ENCODE data around the gene DQX1. TPM values are rescaled to one million over a fixed set of nuclear protein-coding genes. Genes with fewer than 3 reads are reported as not detected.

The DQX1 gene
- total RNA-seq, 1 donor from 2014 or later: 0.32 TPM

DNA sequence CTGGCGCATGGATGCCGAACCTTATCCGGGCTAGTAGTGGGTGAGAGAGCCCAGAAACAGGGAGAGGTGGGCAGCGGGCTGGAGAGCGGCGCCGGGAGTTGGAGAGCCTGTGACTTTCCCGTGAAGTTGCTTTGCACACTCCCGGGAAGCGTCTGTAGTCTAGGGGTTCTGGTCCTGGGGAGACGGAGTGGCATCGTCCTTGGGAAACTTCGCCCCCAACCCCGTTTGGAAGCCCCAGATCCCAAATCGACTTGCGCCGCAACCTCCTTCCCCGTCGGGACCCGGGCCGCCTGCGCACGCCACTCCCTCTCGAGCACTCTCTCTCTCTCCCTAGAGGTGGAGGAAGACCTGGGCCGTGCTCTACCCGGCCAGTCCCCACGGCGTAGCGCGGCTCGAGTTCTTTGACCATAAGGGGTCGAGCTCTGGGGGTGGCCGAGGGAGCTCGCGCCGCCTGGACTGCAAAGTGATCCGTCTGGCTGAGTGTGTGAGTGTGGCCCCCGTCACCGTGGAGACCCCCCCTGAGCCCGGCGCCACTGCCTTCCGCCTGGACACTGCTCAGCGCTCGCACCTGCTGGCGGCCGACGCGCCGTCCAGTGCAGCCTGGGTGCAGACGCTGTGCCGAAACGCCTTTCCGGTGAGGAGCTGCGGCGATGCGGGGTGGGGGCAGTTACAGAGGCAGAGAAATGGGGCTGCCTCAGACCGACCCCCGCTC, 28.9 kb upstream of the DQX1 start:
- no peak for DNase-seq (ENCODE audit: extremely low spot score, unreplicated experiment)
- peaks cover 38% of the 10 kb centered on the region for H3K4me1 Mint-ChIP-seq (ENCODE audit: unreplicated experiment)
- TF ChIP-seq, protein P1, sequence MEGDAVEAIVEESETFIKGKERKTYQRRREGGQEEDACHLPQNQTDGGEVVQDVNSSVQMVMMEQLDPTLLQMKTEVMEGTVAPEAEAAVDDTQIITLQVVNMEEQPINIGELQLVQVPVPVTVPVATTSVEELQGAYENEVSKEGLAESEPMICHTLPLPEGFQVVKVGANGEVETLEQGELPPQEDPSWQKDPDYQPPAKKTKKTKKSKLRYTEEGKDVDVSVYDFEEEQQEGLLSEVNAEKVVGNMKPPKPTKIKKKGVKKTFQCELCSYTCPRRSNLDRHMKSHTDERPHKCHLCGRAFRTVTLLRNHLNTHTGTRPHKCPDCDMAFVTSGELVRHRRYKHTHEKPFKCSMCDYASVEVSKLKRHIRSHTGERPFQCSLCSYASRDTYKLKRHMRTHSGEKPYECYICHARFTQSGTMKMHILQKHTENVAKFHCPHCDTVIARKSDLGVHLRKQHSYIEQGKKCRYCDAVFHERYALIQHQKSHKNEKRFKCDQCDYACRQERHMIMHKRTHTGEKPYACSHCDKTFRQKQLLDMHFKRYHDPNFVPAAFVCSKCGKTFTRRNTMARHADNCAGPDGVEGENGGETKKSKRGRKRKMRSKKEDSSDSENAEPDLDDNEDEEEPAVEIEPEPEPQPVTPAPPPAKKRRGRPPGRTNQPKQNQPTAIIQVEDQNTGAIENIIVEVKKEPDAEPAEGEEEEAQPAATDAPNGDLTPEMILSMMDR (IDR thresholded peaks at IDR 0.05): no peak

DNA sequence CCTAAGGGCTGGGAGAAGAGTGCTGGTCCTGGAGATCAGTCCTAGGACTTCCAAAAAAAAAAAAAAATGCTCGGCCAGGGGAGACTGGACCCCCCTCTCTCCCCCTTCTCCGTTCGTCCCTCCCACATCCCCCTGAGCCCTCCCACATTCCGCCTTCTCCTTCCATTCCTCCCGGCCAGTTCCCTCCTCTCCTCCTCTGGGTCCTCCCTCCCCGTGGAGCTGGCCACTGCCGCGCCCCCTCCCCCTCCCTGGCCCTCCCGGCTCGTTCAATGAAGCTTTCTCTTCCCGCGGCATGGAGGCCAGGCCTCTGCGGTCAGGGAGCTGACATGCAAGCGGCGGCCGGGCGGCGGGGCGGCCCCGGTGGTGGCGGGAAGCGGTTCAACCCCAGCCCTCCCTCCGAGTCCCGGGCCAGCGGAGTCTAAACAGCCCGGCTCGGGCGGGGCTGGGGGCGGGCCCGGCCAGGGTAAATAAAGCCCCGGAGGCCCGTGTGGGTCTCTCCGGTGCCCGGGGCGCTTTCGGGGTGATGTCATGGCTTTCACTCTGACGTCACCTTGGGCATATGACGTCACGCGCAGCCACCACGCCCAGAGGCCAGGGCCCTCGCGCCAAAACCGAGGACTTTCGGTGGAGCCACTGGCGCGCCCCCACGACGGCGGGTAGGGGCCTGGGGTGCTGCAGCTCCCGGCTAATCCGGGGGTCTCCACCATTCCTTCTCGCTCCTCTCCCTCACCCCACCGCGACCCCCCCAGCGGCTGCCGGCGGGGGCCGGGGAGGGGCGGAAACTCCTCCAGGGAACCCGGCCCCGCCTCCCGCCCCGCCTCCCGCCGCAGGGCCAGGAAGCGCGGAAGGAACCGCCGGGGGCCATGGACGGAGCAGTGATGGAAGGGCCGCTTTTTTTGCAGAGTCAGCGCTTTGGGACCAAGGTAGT, 28.1 kb upstream of the DQX1 start, which contains the start of the genes DOK1 and LOXL3:
TSS of gene DOK1 (plus strand) at position 829 of the 928 bp plus-strand sequence. CDS start at position 864, 35 bp downstream.
TSS of gene LOXL3 (minus strand) at position 51 of the 928 bp plus-strand sequence. CDS start 1,308 bp downstream, outside the sequence.
- DNase-seq (ENCODE audit: extremely low spot score, unreplicated experiment): peak; percentile 94

More for the DNA sequence above, 28.9 kb upstream of the DQX1 start:
- Mint-ChIP-seq H3K9me3 (ENCODE audit: unreplicated experiment) (no peaks in the 10 kb centered on the region), H3K27ac (ENCODE audit: unreplicated experiment) (peak overlapping the region; percentile 79), H3K4me3 (ENCODE audit: unreplicated experiment) (peak overlapping the region; percentile 80), H3K36me3 (ENCODE audit: unreplicated experiment) (peaks cover 6% of the 10 kb centered on the region), H3K27me3 (ENCODE audit: unreplicated experiment) (no peaks in the 10 kb centered on the region)

DNA sequence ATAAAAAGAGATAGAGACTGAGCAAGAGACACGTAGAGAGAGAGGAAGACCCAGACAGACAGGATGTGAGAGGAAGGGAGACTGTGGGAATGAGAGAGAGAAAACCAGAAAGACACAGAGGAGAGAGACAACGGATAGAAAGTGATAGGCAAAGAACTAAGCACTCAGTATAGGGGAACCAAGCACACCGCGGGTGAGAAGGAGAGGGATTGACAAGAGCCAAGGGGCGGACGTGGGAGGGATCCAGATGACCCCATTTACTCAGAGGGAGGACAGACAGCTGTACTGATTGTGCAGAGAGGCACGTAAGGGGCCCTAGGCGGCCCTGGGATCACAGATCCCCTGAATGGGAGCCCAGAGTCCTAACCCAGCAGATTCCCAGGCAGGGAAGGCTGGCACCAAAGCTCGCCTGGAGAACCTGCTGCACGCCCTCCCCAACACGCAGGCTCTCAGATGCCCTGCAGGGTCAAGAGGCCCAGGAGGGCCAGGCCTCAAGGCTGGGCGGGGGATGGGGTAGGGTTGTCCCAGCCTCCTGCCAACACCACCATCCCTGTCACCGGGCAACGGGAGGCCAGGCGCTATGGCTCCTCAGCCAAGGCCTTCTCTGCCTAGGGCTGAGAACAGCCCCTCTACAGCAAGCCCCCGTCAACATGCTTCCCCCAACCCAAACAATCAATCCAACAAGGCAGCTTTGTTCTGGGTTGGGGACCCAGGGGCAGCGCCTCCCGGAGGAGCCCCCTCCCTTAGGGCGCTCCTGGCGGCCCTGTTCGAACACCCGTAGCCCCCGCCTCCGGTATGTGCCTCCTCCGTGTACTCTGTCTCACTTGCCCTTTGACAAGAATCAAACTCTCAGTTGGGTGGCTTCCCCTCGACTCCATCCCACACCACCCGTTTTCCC, 27.1 kb upstream of the DQX1 start:
- Mint-ChIP-seq H3K4me1 (ENCODE audit: unreplicated experiment) (peaks cover 49% of the 10 kb centered on the region), H3K4me3 (ENCODE audit: unreplicated experiment) (peak overlapping the region; percentile 91), H3K9me3 (ENCODE audit: unreplicated experiment) (no peaks in the 10 kb centered on the region), H3K36me3 (ENCODE audit: unreplicated experiment) (peaks cover 9% of the 10 kb centered on the region), H3K27me3 (ENCODE audit: unreplicated experiment) (no peaks in the 10 kb centered on the region), H3K27ac (ENCODE audit: unreplicated experiment) (peak overlapping the region; percentile 95)
- TF ChIP-seq, protein P1 (IDR thresholded peaks at IDR 0.05): no peak
- DNase-seq (ENCODE audit: extremely low spot score, unreplicated experiment): no peak

More for the DNA sequence above, 28.1 kb upstream of the DQX1 start, which contains the start of the genes DOK1 and LOXL3:
- H3K27ac Mint-ChIP-seq (ENCODE audit: unreplicated experiment): peak within 1 kb of the TSS; percentile 95
- peaks cover 9% of the 10 kb centered on the region for H3K36me3 Mint-ChIP-seq (ENCODE audit: unreplicated experiment)
- no peaks in the 10 kb centered on the region for H3K9me3 Mint-ChIP-seq (ENCODE audit: unreplicated experiment)
- peaks cover 45% of the 10 kb centered on the region for H3K4me1 Mint-ChIP-seq (ENCODE audit: unreplicated experiment)
- H3K4me3 Mint-ChIP-seq (ENCODE audit: unreplicated experiment): peak within 1 kb of the TSS; percentile 91
- TF ChIP-seq, protein P1 (IDR thresholded peaks at IDR 0.05): no peak
- no peaks in the 10 kb centered on the region for H3K27me3 Mint-ChIP-seq (ENCODE audit: unreplicated experiment)

DNA sequence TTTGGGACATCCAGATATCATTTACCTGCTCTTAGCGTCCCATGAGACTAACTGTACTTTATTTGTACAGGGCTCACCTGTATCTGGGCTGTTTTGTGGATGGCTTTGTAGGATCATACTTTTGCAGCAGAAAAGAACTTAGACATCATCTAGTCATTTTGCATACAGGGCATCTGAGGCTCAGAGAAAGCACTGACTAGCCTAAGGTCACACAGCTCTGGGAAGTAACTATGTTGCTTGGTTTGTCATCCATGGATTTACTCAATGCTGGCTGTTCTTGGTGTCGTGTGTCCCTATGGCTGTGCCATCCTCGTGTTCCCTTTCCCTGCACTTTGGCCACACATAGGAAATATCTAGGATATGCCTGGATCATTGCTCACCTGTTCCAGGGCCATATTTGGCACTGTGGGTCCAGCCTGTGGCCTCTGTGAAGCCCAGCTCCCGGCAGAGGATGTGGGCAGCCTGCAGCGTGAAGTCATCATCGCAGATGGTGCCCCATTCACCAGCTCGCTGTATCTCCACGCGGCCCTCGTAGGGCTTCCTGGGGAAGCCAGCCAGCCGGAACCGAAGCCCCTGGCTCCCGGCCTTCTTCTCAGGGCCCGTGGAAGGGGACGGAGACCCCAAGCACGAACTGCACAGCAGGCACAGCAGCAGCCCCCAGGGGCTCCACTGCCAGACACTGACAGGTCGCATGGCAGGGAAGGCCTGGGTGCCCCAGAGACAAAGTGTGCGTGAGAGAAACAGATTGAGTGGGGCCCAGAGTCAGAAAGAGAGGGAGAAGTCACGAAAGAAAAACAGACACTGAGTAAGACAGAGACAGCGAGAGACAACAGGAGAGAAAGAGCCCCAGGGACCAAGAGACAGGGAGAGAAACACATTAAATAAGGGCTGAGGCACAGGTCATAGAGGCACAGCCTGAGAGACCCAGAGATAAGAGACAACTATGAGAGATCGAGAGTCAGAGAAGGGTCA, 26.2 kb upstream of the DQX1 start:
- TF ChIP-seq, protein P1 (IDR thresholded peaks at IDR 0.05): no peak
- Mint-ChIP-seq H3K27me3 (ENCODE audit: unreplicated experiment) (no peaks in the 10 kb centered on the region), H3K4me3 (ENCODE audit: unreplicated experiment) (peak overlapping the region; percentile 91), H3K9me3 (ENCODE audit: unreplicated experiment) (no peaks in the 10 kb centered on the region), H3K36me3 (ENCODE audit: unreplicated experiment) (peaks cover 9% of the 10 kb centered on the region), H3K27ac (ENCODE audit: unreplicated experiment) (peak overlapping the region; percentile 95), H3K4me1 (ENCODE audit: unreplicated experiment) (peaks cover 54% of the 10 kb centered on the region)
- no peak for DNase-seq (ENCODE audit: extremely low spot score, unreplicated experiment)
